ENCODE measurements around the gene ZNF579.

Gene ZNF579

GRCh38 chr19:55611983-55612645 is 31.5 kb upstream of the ZNF579 start:
- DNase-seq (ENCODE audit: low spot score), result no peak

- DNase-seq (ENCODE audit: low spot score), result no peak
Measured at GRCh38 chr19:55611300-55611982, 30.8 kb upstream of the ZNF579 start.

GRCh38 chr19:55609326-55609725 is 28.7 kb upstream of the ZNF579 start:
- DNase-seq (ENCODE audit: low spot score), result no peak

DNA sequence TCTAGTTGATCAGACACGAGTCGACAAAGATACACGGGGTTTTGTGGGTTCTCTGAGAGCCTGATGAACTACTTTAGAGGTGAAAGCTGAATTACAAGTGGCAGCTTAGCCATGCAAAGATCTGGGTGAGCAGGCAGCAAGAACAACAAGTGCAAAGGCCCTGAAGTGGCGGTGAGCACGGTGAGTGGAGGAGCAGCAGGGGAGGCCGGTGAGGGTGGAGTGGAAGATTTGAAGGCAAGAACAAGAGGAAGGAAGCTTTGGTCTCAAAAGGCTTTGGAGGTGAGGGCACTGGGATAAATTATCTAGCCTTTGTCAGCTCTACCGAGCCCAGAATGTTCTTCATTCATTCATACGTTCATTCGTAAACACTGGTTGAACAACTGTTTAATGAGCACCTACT is 26.2 kb upstream of the ZNF579 start:
- no peak for DNase-seq (ENCODE audit: low spot score)

DNA sequence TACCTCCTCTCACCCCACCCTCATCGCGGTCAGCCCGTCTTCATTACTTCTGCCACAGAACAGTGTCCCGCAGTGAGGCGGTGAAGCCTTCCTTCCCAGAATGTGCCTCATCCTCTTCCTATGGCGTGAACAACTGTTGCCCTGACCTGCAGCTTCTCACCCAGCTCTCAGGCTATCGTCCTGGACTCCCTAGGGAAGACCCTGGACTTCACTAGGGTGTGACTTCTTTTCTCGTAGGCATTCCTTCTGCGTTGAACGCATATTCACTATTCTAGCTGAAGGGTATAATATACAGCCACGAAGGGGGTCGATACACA is 25.8 kb upstream of the ZNF579 start:
- DNase-seq (ENCODE audit: low spot score), result no peak

DNA sequence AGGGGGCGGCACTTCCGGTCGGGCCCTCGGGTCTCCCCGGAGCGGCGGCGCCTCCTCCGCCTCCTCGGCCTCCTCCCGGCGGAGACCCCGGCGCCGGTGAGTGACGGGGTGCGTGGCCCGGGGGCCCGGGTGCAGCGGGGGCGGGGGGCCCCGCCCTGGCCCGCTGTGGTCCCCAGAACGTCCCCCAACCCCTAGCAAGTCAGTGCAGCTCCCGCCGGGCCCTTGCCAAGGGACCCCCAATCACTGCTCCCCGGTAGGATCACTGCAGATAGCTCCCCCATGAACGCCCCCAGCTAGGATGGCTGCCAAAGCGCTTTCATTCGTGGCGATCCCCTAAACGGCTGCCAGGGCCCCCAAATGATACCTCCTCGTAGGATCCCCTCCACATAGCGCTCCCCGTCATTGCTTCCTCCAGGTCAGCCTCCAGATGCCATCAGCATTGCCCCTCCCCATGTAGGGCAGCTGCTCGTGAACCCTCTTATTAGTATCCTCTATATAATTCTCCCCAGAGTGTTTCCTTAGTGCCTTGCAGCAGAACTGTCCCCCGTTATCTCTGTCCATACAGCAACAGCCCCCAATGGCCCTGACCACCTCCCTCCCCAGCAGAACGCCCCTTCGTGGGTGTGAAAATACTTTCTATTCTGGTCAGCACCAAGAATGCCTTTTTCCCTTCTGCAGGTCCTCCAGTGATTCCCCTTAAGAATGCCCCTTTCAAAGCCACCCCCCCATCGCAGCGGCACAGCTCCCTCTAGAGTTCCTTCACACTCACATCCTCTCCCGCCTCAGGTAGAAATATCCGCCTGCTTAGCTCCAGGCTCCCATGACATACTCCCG is 25.2 kb upstream of the ZNF579 start, which contains the start of gene ZNF865:
Gene ZNF865 (plus strand): TSS at position 11 of the 834 bp plus-strand sequence. CDS start 7,972 bp downstream, outside the sequence.
- peak; percentile 68 for DNase-seq (ENCODE audit: low spot score)

- peak; percentile 99 for DNase-seq (ENCODE audit: low spot score)
Measured at GRCh38 chr19:55605207-55605636, 24.6 kb upstream of the ZNF579 start.

DNA sequence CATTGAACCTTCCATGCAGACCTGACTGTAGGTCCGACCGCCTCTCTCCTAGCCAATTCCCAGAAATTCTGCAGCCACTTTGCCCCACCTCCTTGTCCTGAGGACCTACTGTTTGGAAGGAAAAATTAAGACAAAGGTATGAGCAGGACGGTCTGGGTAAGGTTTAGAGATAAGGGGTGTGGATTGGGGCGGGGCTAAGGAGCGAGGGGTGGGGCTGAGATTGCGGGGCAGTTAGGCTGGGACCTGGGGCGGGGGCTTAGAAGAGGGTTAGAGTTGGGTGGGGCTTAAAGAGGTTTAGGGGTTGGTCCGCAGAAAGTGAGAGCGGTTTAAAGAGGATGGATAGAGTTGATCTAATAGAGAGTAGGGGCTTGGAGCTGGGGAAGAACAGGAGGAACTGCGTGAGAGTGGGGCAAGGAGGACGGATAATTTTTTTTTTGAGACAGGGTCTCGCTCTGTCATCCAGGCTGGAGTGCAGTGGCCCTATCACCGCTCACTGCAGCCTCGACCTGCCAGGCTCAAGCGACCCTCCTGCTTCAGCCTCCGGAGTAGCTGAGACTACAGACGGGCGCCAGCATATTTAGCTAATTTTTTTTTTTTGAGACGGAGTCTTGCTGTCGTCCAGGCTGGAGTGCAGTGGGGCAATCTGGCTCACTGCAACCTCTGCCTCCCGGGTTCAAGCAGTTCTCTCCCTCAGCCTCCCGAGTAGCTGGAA is 23.1 kb upstream of the ZNF579 start:
- DNase-seq (ENCODE audit: low spot score), result no peak

DNA sequence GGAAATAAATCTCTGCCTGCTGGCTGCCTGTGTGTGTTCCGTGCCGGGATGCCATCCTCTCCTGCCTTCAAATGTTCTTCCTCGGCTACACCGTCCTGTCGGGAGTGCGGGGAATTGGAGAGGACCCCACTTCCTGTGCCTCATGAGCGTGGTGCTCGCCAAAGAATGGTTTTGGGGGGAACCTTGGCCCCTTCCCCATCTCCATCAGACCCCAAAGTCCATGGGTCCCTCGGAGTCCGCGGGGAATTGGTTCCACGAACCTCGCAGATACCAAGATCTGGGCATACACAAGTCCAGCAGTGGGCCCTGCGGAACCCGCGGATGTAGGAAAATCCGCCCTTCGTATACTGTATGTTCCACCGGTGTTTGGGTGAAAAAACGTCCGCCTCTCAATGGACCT is 22.5 kb upstream of the ZNF579 start:
- DNase-seq (ENCODE audit: low spot score), result no peak

- no peak for DNase-seq (ENCODE audit: low spot score)
Measured at GRCh38 chr19:55602104-55603001, 21.7 kb upstream of the ZNF579 start.

- no peak for DNase-seq (ENCODE audit: low spot score)
Measured at GRCh38 chr19:55601084-55601483, 20.4 kb upstream of the ZNF579 start.

DNA sequence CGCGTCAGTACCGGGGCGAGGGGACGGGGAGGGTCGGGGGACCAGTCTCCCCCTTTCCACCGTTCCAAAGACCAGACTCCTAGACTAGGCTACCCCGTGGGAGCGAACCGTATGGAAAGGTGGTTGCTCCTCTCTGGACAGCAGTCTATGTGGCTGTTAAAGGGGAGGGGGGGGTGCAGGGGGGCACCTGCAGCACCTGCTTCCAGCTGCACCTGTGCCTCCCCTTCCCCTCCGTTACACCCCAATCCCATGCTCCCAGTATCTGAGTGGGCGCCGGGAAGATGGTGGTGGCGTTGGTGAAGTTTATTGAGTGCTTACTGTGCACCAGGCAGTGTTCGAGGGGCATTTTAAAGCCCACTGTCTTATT is 20.0 kb upstream of the ZNF579 start:
- DNase-seq (ENCODE audit: low spot score), result no peak

GRCh38 chr19:55599842-55600661 is 19.4 kb upstream of the ZNF579 start, which contains the start of gene ZNF524:
TSS of gene ZNF524 (plus strand) at chr19:55600288. CDS start at chr19:55602113, 1,825 bp downstream.
- DNase-seq (ENCODE audit: low spot score), result peak; percentile 83

DNA sequence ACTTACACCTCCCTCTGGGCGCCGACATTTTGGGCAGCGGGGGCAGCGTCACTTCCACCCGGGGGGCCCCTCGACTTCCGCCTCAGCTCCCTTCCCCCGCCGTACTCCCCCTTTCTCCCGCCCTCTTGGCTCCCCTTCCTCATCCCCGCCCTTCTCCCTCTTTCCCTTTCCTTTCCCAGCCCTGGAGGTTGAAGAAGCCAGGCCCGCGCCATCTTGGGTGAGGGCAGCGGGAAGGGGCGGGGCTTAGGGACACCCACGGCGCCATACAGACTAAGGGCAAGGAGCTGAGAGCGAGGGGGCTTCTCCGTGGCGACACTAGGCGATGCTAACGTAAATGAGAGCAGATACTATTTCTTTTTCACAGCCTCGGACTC is 18.8 kb upstream of the ZNF579 start, which contains the start of gene FIZ1:
Gene FIZ1 (minus strand): TSS at position 50 of the 374 bp plus-strand sequence. CDS start 1,652 bp downstream, outside the sequence.
- peak; percentile 97 for DNase-seq (ENCODE audit: low spot score)

DNA sequence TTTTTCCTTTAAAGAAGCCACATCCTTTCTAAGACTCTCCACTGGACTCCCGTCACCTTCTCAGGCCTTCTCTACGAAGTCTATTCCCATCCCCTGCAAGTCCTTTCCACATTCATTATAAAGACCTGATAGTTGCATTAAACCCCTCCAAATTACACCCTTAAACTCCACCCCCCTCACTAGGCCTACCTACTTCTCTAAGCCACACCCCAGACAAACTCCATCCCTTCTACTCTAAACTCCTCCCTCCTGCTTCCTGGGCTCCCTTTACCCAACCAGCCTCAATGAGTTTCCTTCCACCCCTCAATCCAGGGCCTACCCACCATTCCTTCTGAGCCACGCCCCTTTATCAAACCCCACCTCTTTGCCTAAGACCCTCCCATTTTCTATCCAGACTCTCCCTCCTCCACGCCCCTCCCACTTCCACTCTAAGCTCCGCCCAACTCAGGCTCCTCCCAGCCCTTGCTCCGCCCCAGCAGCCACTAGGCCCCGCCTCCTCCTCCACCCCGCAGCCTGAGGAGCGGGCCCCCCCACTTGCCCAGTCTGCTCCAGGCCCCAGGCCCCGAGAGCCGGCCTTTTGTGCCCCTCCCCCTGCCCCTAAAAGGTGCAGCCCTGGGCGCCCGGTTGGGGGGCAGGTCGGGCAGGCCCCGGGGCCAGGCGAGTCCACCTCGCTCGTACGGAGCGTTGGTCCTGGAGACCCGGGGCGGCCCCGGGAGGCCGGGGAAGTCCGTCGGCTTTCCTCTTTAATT is 18.2 kb upstream of the ZNF579 start:
- DNase-seq (ENCODE audit: low spot score), result peak; percentile 86

DNA sequence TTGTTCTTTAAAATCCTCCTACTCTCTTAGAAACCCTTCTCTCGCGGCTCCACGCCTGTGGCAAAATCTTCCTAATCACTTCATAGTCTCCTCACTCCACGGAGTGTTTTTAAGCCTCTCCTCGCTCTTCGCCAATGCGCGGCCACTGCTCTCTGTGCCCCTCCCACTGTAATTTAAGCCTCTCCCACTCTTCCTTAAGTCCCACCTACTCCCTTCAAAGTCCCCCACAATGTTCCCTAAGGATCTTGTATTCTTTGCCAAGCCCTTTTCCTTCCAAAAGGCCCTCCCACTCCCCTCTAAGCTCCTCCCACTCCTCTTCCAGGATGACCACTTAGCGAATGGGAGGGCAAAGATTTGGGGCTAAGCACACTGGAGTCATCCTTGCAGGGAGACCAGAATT is 17.4 kb upstream of the ZNF579 start:
- no peak for DNase-seq (ENCODE audit: low spot score)

- no peak for DNase-seq (ENCODE audit: low spot score)
Measured at GRCh38 chr19:55597501-55597921, 16.9 kb upstream of the ZNF579 start.

DNA sequence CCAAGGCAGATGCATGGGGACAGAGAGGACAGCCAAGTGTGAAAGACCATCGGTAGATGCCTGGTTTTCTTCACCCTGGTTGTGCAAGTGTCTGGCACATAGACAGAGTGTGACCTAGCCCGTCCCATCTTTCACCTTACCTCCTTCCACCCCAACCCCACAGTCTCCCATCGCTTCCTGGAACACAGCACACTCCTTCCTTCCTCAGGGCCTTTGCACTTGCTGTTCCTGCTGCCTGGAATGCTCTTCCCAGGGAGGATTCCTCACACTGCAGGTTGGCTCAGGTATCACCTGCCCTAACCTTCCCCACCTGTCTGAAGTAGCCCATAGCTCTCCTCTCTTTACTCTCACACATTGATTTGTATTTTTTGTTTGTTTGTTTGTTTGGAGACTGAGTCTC is 15.7 kb upstream of the ZNF579 start:
- no peak for DNase-seq (ENCODE audit: low spot score)

DNA sequence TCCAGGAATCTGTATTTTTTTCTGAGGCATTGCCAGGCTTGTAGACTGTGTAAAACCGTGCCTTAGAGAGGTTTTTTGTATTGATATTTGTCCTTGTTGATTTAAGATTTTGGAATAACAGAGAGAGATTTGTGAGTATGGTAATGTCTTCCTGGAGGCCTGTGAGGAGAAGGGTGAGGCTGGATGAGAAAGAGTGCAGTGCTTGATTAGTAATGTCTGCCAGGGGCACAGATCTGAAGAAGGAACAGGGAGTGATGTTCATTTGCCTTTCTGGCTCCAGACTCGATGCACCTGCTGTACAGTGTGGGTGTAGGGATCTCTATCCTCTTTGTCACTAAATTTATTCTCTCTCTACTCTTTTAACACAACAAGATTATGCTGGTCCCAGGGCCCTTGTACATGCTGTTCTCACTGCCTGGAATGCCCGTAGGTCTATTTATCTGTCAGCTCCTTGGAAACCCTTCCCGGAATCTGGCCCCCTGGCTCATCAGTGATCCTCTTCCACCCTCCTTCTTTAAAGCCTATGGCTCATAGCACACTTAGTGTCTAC is 14.4 kb upstream of the ZNF579 start:
- DNase-seq (ENCODE audit: low spot score), result no peak

All from CD4-positive, alpha-beta T cell treated with Interleukin-6 at 100 ng/mL for 8 hours (primary cell).